Iris pigment epithelial cell (primary cell): ENCODE results near the gene GYG1.

Source experiments
- DNase-seq: peaks from one replicate; pipeline ENCODE4 v3.0.0-alpha.2; 2011; ENCODE audit warnings: low read depth

Gene GYG1

DNA sequence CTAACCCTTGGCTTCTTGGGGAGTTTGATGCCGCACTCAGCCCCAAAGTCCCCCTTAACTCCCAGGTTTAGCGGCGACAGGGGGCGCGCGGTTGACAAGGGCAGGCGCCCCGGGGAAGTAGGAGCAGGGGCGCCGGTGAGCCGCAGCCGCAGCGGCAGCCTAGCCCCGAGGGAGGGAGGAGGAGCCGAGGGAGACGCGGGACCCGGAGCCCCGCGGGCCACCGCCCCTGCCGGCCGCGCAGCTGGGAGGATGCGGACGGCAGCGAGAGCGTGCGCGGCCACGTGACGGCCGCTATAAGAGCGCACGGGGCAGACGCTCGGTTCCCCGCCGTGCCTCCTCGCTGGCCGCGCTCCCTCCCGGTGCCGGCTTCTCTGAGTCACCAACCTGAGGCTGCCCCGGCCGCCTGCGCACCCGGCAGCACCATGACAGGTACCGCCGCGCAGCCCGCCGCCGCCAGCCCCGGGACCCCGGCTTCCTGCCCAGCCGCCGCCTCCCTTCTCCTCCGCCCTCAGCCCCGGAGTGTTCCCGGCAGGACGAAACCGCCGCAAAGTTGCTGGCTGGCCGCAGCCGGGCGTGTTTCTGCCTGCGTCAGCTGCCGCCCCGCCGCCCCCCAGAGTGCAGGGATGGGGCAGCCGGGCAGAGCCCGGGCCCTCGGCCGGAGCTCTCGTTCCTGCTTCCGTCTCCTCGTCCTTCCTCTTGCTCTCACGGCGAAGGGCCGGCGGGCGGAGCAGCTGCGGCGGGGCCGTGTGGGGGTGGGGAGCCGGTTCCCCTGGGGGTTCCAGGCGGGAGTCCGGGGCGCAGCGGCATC, at the start of gene GYG1:
GYG1 (plus strand) TSS at position 322 of the 808 bp plus-strand sequence; CDS start at position 423, 101 bp downstream.
- peak; percentile 86 for DNase-seq

DNA sequence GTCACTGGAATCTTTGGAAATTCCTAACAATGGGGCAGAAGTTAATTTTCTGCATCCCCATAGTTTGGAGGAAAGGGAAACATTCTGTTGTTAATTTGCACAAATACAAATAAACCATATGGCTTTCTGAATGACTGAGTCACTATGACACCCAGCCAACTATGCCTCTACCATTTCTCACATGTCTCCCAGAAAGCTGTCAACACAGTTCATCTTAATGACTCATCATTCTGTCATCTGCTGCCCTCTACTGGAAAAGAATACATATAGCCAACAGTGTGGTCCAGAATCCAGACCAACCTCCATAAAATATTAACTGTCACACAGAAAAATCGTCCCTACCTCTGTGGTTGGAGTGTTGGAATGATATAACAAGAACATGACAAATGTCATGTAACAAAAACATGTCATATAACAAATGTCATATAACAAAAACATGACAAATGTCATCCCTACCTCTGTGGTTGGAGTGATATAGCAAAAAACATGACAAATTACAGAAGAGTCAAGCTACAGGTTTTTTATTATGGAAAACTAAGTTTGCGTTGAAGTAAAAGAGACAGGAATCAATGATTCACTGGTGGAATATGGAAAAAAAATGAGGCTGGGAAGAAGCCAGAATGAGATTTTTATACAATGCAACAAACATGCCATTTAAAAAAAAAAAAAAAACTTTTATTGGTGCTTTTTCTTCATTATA, 47.7 kb upstream of the GYG1 start:
- peak; percentile 93 for DNase-seq

DNA sequence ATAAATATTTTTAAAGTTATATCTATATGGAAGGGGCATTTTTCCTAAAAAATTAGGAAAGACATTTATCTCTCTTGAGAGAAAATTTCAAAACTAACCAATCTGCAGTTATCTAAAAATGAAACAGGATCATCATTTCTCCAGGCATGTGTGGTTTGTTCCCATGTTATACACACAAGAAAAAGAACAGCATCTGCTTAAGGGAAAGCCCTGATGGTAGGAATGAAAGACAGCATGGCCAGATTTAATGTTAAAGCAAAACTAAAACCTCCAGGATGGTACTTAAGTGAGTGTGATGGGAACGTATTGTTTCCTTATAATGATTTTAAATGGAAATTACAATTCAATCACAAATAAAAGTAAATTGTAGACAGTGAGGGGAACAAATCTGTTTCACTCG, 46.2 kb upstream of the GYG1 start:
- DNase-seq = no peak

- DNase-seq = no peak
These were observed 42.3 kb upstream of the GYG1 start for GRCh38 chr3:148948913-148949657.

DNA sequence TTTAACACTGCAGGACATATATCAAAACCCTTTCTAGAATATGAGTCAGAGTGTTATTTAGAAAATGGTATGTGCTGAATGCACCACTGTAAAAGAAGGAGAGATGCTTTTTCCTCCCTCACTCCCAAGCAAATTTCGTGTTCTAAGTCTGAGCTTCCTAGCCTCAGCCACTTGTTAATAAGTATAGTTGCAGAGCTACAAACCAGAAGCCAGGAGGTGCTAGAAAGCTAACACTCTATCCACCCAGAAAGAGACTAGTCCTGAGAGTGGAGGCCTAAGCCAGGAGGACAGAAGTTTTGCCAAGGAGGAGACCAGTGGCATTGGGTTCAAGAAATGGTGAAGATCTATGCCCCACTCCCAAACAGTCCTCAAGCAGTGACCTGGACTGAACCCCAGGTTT, 40.5 kb upstream of the GYG1 start:
- peak; percentile 39 for DNase-seq

GRCh38 chr3:148951599-148952361, 39.6 kb upstream of the GYG1 start:
- peak; percentile 42 for DNase-seq

DNA sequence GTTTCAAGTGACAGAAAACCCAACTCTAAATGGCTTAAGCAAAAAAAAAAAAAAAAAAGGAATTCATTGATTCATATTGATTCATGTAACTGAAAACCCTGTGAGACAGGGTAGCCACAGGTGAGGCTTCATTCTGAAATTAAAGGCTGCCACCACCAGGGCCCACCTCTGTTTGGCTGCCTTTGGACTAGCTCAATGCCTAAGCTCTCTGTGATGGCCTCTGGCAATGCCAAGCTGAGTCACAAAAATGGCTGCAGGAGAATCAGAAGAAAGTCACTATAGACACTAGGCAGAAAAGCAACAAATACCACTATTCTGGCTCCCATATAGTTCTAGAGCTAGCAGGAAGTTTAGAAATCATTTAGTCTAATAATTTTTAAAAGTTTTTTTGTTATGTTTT, 38.2 kb upstream of the GYG1 start:
- no peak for DNase-seq

- no peak for DNase-seq
These were observed 36.4 kb upstream of the GYG1 start for GRCh38 chr3:148954981-148955380.

DNA sequence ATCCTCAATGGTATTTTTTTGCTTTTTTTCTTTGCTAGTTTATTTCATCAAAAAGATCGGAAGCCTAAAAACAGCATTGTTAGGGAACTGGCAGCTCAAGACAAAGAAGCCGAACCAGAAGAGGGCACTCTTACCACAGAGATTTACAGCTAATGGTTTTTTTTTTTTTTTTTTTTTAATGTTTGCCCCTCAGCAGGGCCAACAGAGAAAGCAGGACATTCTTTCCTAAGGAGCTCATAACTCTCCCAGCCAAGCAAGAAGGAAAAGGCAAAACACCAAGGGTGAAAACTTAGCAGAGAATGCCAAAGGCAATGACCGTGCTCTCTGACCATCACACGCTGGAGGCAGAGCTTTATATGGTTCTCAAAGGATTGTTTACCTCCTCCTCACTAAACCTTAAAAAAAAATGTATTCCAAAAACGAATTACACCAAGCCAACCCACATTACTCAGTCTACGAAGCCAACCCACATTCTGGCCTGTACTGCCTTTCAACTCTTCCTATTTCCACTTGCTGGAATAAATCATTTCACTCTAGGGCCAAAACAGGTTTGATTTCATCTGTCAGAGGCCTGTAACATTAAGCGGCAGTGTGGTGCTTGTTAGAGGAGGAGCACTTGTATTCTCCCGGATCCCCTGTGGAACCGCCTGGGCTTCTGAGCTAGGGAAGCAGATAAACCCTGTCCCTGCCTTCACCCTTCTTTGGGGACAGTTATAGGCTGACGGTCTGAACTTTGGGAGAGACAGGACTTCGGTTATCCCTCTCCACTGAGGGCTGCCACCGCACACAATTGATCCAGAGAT, 35.6 kb upstream of the GYG1 start:
- peak; percentile 93 for DNase-seq

DNA sequence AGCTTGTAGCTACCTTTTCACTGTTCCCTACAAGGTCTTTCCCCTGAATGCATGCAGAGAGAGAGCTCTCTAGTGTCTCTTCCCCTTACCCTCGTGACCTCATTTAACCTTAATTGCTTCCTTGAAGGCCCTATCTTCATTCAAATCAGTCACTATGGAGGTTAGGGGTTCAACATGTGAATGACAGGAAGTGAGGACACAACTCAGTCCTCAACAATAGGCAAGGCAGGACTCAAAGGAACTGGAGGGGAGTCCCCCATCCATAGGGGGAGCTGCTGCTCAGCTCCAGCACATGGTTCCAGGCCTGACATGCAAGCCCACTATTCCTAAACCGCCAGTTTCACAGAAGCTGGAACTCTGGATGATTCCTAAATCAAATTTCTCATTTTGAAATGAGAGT, 33.8 kb upstream of the GYG1 start:
- peak; percentile 17 for DNase-seq

DNA sequence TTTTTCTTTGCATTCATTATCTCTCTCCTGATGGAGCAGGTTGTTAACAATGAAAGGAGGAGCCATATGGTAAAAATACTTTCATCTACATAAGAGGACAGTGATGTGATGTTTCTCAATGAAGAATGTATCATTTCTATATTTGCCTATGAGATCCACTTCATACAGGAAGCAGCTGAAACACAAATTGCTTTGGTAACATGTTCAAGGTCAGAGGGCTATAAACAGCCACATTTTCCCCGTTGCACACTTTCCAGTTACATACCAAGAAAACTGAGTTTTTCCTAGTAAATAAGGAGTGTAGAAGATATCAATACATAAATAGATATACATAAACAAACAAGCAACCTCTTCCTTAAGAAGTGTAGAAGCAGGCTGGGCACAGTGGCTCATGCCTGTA, 32.6 kb upstream of the GYG1 start:
- DNase-seq = peak; percentile 50

- peak; percentile 88 for DNase-seq
These were observed 28.8 kb upstream of the GYG1 start for GRCh38 chr3:148962513-148962912.

- no peak for DNase-seq
These were observed 26.5 kb upstream of the GYG1 start for GRCh38 chr3:148964809-148965208.

DNA sequence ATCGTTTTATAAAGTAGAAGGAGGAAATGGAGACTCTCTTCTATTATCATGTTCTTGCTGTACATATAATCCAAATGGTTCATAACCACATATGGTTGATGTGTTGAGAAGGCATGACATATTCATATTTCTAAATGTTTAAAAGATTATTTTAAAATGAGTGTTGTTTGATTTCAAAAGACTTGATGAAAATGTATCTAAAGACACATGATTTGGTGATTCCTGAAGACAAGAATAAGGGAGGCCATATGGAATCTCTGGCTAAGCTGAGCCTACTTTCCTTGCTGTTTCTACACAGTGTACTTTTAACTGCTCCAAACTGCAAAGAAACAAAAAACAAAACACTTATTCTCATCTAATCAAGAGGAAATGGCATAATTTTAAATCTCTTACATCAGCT, 23.0 kb upstream of the GYG1 start:
- DNase-seq = no peak

DNA sequence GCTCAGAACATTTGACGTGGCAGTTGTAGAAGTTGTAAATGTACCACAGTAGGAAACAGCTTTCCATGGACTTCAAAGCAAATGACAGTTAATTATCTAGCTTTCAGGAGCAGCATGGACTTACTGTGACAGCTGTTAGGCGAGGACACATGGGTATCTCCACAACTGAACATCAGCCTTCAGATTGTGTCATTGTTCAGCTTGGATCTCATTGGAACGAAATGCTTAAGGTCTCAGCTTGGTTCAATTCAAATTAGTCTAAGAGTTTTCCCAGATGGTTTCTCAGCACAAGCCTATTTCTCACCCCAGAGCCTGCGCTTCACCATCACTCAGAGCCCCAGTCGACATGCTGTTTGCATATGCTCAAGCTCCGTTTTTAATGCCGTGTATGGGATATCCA, 21.1 kb upstream of the GYG1 start:
- no peak for DNase-seq

DNA sequence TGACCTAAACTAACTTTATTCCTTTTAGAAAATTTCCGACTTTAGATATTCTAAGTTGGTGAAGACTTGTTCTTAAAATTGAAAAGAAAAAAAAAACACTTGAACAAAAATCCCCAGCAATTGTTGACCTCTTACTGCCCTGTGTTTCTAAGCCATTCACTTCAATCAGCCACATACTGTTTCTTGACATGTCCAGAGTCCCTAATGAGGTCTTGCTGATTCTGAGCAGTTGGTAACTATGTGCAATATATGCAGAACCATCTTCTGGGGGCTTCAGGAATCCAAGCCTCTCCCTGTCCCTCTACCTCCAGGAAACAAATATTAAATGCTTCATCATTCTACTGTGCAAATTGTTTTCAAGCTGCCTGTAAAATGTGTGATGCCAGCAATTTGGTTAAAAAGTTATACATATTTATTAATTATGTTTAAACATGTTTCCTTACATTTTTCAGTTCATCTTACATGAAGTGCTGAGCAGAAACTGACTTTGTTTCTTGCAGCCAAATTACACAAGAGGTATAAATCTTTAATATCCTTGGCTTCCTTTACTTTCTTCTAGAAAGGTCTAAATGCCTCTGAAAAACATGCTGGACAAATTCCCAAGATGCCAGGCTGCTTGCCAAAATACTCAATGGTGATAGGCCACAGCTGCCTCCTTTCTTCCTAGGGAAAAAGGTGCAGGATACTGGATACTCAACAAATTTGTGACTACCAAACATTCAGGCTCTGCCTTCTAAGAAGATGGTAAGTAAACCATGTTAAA, 19.8 kb upstream of the GYG1 start:
- DNase-seq = peak; percentile 33

DNA sequence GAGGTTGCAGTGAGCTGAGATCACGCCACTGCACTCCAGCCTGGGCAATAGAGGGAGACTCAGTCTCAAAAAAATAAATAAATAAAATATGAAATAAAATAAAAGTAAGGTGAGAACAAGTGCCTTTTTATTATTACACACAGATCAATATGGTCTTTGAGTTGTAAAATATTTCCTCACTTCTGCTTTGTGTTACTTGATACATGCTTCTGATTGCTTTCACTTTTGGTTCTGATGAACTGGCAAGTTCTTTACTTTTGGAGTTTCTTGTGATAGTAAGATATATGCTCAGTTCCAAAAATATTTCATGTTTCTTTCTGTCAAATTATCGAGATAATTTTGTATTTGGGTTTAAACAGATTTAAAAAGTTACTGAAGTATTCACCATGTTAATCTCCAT, 16.6 kb upstream of the GYG1 start:
- no peak for DNase-seq

- DNase-seq = no peak
These were observed 16.1 kb upstream of the GYG1 start for GRCh38 chr3:148975248-148975647.

- DNase-seq = no peak
These were observed 15.6 kb upstream of the GYG1 start for GRCh38 chr3:148975696-148976095.

- no peak for DNase-seq
These were observed 10.1 kb upstream of the GYG1 start for GRCh38 chr3:148981273-148981672.
